Prostate gland (tissue), 1 donor: ENCODE data around the gene DUXB.

Source experiments
- POLR2A ChIP-seq: fragments of 450-650 bp; IDR thresholded peaks from one replicate; pipeline ENCODE4 v1.6.1; 2016; ENCODE audit warnings: antibody characterized with exemption, mild to moderate bottlenecking
- POLR2AphosphoS5 ChIP-seq: sonication (generic); formaldehyde crosslinking; IDR thresholded peaks from one replicate; pipeline ENCODE4 v1.6.1; 2017; ENCODE audit warnings: antibody characterized with exemption

GRCh38 chr16:75687361-75687760, 13.9 kb downstream of the DUXB start:
- TF ChIP-seq POLR2A (no peak), POLR2AphosphoS5 (no peak)
